GM21515 (cell line): ENCODE measurements around the gene TMEM80.
"Not testable (repeated sequence)": the region's sequence is repeated elsewhere in the genome, so short reads cannot be mapped to it uniquely, and the experiment has no call there.

Experiments
- ATAC-seq: cut with Tn5 transposase; IDR thresholded peaks from one replicate; pipeline ENCODE4 v1.9.1; 2021; ENCODE audit not compliant: unreplicated experiment

Gene TMEM80

GRCh38 chr11:720642-721246, 25.1 kb downstream of the TMEM80 start:
- ATAC-seq: no peak

- ATAC-seq: no peak
Measured at GRCh38 chr11:721247-721740, 25.7 kb downstream of the TMEM80 start.

GRCh38 chr11:721741-722345, 26.2 kb downstream of the TMEM80 start:
- no peak for ATAC-seq

GRCh38 chr11:722346-722811, 26.8 kb downstream of the TMEM80 start:
- no peak for ATAC-seq

GRCh38 chr11:723120-723883, 27.7 kb downstream of the TMEM80 start:
- ATAC-seq: no peak

GRCh38 chr11:724049-724777, 28.6 kb downstream of the TMEM80 start:
- no peak for ATAC-seq

- no peak for ATAC-seq
Measured at GRCh38 chr11:724778-725386, 29.3 kb downstream of the TMEM80 start.

- no peak for ATAC-seq
Measured at GRCh38 chr11:725624-726202, 30.1 kb downstream of the TMEM80 start.

- no peak for ATAC-seq
Measured at GRCh38 chr11:726278-727220, 30.9 kb downstream of the TMEM80 start.

GRCh38 chr11:727281-727701, 31.7 kb downstream of the TMEM80 start:
- no peak for ATAC-seq

- ATAC-seq: no peak
Measured at GRCh38 chr11:727859-728748, 32.5 kb downstream of the TMEM80 start.

- ATAC-seq: no peak
Measured at GRCh38 chr11:728901-729491, 33.4 kb downstream of the TMEM80 start.

- no peak for ATAC-seq
Measured at GRCh38 chr11:729492-730074, 34.0 kb downstream of the TMEM80 start.

GRCh38 chr11:733072-733471, 37.5 kb downstream of the TMEM80 start:
- ATAC-seq: no peak

- ATAC-seq: not testable (repeated sequence)
Measured at GRCh38 chr11:734541-734940, 38.9 kb downstream of the TMEM80 start.

GRCh38 chr11:737366-737765, 41.8 kb downstream of the TMEM80 start:
- ATAC-seq: no peak

- ATAC-seq: not testable (repeated sequence)
Measured at GRCh38 chr11:737899-738298, 42.3 kb downstream of the TMEM80 start.

GRCh38 chr11:742156-742546, 46.5 kb downstream of the TMEM80 start:
- no peak for ATAC-seq
